AG09309 (cell line): ENCODE data around the gene KANK4.

ENCODE experiments used
- DNase-seq: peaks from one replicate; pipeline ENCODE4 v3.0.0-alpha.2; 2010; ENCODE audit warnings: low read depth
- H3K4me3 ChIP-seq: 2 replicates; pipeline ENCODE4 v1.5.1; 2011; ENCODE audit warnings: mild to moderate bottlenecking, low read depth, low read length, moderate library complexity; ENCODE audit not compliant: control insufficient read depth
- CTCF ChIP-seq: IDR thresholded peaks from 2 replicates; pipeline ENCODE4 v1.5.1; 2011; ENCODE audit warnings: mild to moderate bottlenecking, low read depth, low read length, inconsistent platforms; ENCODE audit not compliant: insufficient read depth, control insufficient read depth; ENCODE audit errors: missing control alignments

KANK4 gene

GRCh38 chr1:62333441-62333840, 14.2 kb upstream of the KANK4 start:
- H3K4me3 ChIP-seq = no peak overlapping the region
- TF ChIP-seq CTCF = no peak
- DNase-seq = no peak

DNA sequence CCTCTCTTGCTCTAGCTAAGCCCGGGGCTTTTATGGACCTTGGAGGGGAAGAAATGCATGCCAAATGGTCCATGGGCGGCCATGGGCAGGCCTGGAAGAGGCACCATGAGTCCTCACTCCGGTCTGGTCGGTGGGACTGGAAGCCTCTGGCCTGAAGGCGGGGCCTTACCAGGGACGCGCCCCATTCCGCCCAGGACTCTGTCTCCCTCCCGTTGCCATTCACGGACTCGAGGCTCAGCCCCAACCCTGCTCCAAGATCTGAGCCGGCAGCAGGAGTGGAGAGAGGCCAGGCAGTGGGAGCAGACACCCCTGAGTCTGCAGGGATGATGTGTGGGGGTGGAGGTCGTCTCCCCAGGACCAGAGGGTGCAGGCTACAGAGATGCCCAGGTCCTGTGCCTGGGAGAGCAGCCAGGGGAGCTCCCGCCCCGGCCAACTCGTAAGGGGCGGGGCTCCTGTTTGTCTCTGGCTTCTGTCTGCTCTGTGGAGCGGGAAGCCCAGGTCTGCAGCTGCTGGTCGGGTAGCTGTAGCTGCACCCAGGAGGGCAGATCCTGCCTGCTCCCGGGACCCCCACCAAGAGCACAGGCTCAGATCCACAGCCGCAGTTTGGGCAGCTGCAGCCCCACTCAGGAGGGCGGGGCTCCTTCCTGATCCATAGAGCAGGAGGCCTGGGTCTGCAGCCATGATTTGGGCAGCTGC, 8.3 kb upstream of the KANK4 start:
- H3K4me3 ChIP-seq = no peak overlapping the region
- DNase-seq = no peak
- no peak for TF ChIP-seq CTCF

GRCh38 chr1:62325681-62326080, 6.4 kb upstream of the KANK4 start:
- H3K4me3 ChIP-seq = no peak overlapping the region
- TF ChIP-seq CTCF = no peak
- DNase-seq = peak; percentile 87

- no peak for TF ChIP-seq CTCF
- no peak overlapping the region for H3K4me3 ChIP-seq
- peak; percentile 83 for DNase-seq
These were observed 5.8 kb upstream of the KANK4 start for GRCh38 chr1:62325081-62325480.

DNA sequence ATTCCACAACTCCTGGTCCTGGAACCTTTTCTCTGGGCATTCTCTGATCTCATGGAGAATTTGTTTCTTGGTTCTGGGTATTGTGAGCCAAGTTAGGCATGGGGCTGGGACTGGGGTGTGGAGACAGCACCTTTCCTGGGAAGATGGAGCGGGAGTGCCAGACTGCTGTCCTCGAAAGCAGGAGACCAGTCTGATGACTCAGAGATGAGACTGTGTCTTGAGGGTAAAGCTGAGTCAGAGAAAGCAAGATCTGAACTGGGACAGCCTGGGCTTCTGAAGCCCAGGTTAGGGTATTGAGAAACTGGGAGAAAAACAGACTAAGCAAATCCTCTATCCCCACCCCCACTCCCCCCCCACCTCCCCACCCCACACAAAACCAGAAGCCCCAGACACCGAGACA, 2.2 kb upstream of the KANK4 start:
- DNase-seq = peak; percentile 41
- H3K4me3 ChIP-seq = no peak overlapping the region
- TF ChIP-seq CTCF = no peak

GRCh38 chr1:62318320-62318755, 896 bp downstream of the KANK4 start:
- TF ChIP-seq CTCF = no peak
- no peak for DNase-seq
- no peak overlapping the region for H3K4me3 ChIP-seq
